Activated naive CD8-positive, alpha-beta T cell (primary cell): Measurements from ENCODE around the gene GPR37L1.

Experiments
- H3K27ac Mint-ChIP-seq: one replicate; pipeline ENCODE4 v1.8.0; 2021; ENCODE audit warnings: mixed read lengths
- H3K27me3 Mint-ChIP-seq: one replicate; pipeline ENCODE4 v1.8.0; 2021; ENCODE audit warnings: mixed read lengths
- H3K36me3 Mint-ChIP-seq: one replicate; pipeline ENCODE4 v1.8.0; 2021; ENCODE audit warnings: mixed read lengths
- H3K4me1 Mint-ChIP-seq: one replicate; pipeline ENCODE4 v1.8.0; 2021; ENCODE audit warnings: low read depth, mixed read lengths
- H3K4me3 Mint-ChIP-seq: one replicate; pipeline ENCODE4 v1.8.0; 2021; ENCODE audit warnings: mild to moderate bottlenecking, mixed read lengths
- H3K9me3 Mint-ChIP-seq: one replicate; pipeline ENCODE4 v1.8.0; 2021; ENCODE audit warnings: low read depth, mixed read lengths

GPR37L1 gene

DNA sequence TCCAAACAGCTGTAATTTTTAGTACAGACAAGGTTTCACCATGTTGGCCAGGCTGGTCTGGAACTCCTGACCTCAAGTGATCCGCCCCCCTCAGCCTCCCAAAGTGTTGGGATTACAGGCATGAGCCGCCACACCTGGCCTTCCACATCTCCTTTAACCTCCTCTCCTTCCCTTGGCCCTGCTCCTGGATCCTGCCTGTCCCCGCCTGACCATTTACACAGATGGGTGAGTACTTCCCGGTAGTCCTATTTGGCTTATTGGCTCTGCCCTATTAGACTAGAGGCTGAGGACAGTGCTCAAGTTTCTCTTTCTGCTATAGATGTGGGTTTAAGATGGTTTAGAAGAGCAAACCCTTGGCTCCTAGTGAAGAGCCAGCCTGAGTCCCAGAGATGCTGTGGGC is 30.6 kb downstream of the GPR37L1 start:
- Mint-ChIP-seq H3K9me3 (no peaks in the 10 kb centered on the region), H3K27ac (no peak overlapping the region), H3K4me1 (peaks cover 36% of the 10 kb centered on the region), H3K4me3 (no peak overlapping the region), H3K36me3 (peaks cover 13% of the 10 kb centered on the region), H3K27me3 (no peaks in the 10 kb centered on the region)

DNA sequence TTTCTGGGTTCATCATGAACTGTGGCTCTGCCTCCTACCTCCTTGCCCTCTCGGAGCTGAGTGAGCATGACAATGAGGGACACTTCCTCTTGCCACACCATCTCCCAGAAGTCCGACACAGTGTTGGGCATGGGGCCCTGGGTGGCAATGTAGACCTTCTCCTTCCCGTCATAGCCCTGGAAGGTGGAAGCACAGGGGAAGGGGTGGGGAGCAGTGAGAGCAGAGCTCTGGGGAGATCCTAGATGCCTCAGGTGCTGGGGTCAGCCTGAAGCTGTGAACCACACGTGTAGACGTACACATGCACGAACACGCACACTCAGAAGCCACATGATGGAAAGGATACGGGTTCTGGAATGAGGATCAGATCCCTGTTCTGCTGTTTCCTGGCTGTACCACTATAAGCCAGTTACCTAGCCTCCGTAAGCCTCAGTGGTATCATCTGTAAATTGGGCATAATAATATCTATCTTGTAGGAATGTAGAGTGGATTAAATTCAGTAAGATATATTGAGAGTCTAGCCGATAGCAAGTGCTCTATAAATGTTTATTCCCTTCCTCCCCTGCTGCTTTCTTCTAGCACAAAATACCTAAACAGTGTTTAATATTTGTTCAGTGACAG is 31.5 kb downstream of the GPR37L1 start:
- Mint-ChIP-seq H3K36me3 (peaks cover 15% of the 10 kb centered on the region), H3K4me3 (no peak overlapping the region), H3K27ac (peak overlapping the region; percentile 36), H3K9me3 (no peaks in the 10 kb centered on the region), H3K27me3 (no peaks in the 10 kb centered on the region), H3K4me1 (peaks cover 40% of the 10 kb centered on the region)

DNA sequence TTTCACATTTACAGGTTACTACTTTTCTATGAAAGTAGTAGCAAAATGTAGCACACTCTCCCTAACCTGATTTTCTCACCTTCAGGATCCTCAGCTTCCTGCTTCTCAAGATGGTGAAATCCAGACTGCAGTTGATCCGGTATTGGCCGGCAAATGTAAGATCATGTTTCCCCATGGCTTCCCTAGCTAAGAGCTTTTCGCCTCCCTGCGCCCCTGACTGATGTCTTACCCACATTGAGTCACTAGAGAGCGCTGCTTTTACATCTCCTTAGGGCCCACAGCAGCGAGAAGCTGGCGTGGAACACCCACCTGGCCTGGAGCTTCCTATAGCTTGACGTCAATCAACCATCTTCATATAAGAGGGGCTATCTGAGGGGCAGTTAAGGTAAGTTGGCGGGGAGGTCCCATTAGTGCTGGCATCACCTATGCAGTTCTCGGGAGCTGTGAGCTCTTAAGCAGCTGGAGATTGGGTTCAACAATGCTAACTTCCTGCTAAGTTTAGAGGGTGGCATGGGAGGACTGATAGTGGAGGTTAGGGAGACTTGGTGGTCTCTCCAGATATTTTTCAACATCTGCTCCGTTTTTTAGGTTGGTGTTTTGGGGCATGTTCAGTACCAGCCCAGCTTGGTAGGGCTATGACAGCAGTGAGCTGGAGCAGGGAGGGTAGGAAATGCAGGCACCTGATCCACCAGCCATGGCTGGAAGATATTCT is 32.2 kb downstream of the GPR37L1 start:
- Mint-ChIP-seq H3K27me3 (no peaks in the 10 kb centered on the region), H3K4me1 (peaks cover 43% of the 10 kb centered on the region), H3K9me3 (no peaks in the 10 kb centered on the region), H3K4me3 (peak overlapping the region; percentile 31), H3K27ac (peak overlapping the region; percentile 36), H3K36me3 (peaks cover 15% of the 10 kb centered on the region)

DNA sequence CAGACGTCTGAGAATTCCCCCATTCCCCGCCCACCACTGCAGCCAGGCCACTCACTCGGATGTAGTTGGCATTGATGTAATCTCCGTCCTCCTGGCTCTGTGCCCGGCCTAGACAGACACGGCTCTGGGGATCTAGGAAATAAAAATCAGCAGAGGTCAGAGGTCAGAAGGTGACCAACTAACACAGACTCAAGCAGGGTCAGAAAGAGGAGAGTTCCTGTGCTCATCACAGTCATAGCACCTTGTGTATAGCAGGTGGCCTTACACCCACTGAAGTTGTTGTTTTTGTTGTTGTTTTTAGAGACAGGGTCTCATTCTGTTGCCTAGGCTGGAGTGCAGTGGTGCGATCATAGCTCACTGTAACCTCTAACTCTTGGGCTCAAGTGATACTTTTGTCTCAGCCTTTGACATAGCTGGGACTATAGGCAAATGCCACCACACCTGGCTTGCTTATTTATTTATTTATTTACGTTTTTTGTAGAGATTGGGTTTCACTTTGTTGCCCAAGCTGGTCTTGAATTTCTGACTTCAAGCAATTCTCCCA is 32.8 kb downstream of the GPR37L1 start:
- Mint-ChIP-seq H3K36me3 (peaks cover 15% of the 10 kb centered on the region), H3K4me3 (no peak overlapping the region), H3K4me1 (peaks cover 45% of the 10 kb centered on the region), H3K27me3 (no peaks in the 10 kb centered on the region), H3K9me3 (no peaks in the 10 kb centered on the region), H3K27ac (peak overlapping the region; percentile 58)

DNA sequence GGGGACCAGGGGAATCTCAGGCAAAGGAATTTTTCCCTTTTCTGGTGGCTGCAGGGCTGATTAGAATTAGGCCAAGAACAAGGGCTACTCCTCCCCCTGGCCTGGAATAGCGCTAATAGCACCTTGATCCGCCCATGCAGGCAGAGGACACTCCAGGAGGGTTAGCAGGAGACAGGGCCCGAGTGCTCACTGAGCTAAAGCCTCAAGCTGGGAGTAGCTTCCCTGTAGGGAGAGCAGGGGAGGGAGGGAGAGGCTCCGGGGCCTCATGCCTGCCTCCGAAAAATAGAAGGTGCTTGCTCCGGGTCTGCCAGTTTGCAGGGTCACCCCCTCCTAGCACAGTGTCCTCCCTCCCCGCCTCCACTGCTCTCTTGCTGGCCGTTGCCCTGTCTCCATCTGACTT is 33.9 kb downstream of the GPR37L1 start:
- Mint-ChIP-seq H3K4me1 (peaks cover 51% of the 10 kb centered on the region), H3K36me3 (peaks cover 8% of the 10 kb centered on the region), H3K4me3 (peak overlapping the region; percentile 67), H3K9me3 (no peaks in the 10 kb centered on the region), H3K27ac (peak overlapping the region; percentile 58), H3K27me3 (no peaks in the 10 kb centered on the region)

DNA sequence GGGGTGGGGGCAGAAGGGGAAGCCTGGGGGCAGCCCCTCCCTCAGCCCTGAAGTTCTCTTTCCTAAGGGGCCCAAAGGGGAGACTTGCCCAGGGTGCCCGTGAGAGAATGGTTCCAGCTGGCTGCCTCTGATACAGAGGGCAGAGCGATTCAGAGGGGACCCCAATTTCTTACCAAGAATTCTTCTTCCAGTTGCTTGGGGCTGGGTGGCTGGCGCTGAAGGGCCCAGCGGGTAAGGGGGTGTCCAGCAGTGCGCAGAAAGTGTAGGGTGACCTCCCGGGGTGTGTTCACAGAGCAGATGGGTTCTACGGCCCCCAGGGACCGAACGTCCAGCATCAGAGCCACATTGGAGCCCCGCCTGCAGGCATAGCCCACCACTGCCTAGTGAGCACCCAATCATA is 35.2 kb downstream of the GPR37L1 start:
- peak overlapping the region; percentile 94 for H3K4me3 Mint-ChIP-seq
- peaks cover 63% of the 10 kb centered on the region for H3K4me1 Mint-ChIP-seq
- no peaks in the 10 kb centered on the region for H3K9me3 Mint-ChIP-seq
- H3K27ac Mint-ChIP-seq, result peak overlapping the region; percentile 98
- peaks cover 8% of the 10 kb centered on the region for H3K36me3 Mint-ChIP-seq
- H3K27me3 Mint-ChIP-seq, result no peaks in the 10 kb centered on the region

DNA sequence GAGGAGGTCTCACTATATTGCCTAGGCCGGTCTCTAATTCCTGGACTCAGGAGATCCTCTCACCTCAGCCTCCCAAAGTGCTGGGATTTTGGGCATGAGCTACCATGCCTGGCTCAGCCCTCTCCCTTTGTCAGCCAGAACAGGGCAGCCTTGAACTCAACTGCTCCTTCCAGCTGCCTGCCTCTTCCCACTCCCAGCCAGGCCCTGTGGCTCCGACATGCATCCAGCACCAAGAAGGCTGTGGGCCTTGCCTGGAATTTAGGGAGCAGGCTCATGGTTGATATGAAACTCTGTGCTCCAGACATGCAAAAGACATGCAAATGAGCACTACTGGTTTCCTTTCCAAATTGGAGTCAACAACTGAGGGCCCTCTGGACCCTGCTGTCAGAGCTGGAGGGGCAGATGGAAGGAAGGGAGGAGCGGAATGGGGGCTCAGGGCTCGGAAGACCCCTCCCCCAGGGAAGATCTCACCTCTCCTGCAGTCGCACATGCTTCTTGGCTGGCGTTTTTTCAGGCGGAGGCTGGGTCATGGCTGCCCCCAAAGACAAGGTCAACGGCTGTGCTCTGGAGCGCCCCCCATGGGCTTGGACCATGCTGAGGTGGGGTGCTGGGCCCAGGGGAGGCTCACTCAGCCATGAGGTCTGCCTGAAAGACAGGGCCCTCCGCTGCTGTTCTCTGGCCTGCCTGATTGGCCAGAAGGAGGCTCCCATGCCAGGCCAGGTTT is 36.3 kb downstream of the GPR37L1 start:
- Mint-ChIP-seq H3K27ac (peak overlapping the region; percentile 98), H3K4me1 (peaks cover 71% of the 10 kb centered on the region), H3K4me3 (peak overlapping the region; percentile 94), H3K9me3 (no peaks in the 10 kb centered on the region), H3K27me3 (no peaks in the 10 kb centered on the region), H3K36me3 (peaks cover 8% of the 10 kb centered on the region)

DNA sequence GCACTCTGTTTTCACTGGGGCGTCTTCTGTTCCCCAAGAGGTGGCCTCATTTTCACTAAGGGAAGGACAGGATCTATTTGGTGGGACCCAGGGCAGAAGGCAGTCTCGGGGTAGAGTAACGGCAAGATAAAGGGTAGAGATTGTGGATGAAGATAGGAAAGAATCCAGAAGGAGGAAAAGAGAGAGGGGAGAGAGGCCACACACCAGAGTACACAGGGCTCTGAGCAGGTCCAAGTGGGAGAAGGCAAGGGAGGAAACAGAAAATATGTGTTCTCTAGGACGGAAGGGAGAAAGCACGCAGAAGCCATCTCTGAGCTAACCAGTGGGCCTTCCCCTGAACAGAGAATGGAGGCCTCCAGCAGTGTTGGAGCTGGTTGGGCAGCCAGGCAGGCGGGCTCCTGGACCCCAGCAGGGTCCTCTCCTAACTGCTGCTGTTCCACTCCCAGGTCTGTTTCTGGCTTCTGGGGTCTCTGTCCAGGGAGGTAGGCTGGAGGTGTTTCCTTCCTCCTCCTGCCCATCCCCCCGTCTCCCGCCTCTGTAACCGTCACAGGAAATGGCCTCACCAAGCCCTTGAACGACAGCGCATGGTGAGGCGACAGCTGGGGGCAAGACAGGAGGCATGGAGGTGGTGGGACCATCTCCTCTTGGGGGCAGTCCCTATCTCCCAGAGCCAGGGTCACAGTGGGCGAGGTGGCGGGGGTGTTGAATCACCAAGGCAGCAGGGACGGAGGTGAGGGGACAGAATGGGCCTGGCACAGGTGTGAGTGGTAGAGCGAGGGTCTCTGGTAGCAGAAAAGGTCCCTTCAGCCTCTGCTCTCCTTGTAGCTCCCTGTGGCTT is 37.0 kb downstream of the GPR37L1 start:
- peak overlapping the region; percentile 98 for H3K27ac Mint-ChIP-seq
- no peaks in the 10 kb centered on the region for H3K27me3 Mint-ChIP-seq

DNA sequence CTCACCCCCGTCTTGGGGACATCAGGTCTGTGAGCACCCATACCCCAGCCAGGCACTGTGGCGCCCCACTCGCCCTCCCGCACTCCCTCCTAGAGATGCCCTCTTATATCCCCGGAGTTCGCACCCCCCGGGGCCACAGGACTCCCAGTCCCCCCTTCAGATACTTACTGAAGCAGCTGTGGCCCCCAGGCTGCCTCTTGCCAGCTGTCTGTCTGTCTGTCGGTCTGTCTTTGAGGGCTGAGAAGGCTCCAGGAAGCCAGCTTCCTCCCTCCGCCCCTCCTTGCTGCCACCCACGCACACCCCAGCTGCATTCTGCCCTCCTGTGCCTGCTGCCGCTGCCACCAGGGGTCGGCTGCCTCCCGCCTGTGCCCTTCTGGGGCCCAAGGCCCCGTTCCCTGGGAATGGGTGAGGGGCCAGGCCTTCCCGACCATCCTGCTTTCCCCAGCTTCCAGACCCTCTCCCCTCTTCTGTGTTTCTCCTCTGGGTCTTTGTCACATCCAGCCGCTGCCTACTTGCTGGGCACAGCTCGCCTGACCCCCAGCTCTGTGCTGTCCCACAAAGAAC is 37.7 kb downstream of the GPR37L1 start, which contains the start of gene PTPN7:
PTPN7 (minus strand) TSS at position 226 of the 564 bp plus-strand sequence. CDS start 1,200 bp downstream, outside the sequence.
- H3K4me3 Mint-ChIP-seq, result peak within 1 kb of the TSS; percentile 94
- peaks cover 77% of the 10 kb centered on the region for H3K4me1 Mint-ChIP-seq
- H3K27me3 Mint-ChIP-seq, result no peaks in the 10 kb centered on the region
- peak within 1 kb of the TSS; percentile 98 for H3K27ac Mint-ChIP-seq
- H3K36me3 Mint-ChIP-seq, result peaks cover 5% of the 10 kb centered on the region
- H3K9me3 Mint-ChIP-seq, result no peaks in the 10 kb centered on the region

More for the DNA sequence above, 37.0 kb downstream of the GPR37L1 start:
- Mint-ChIP-seq H3K9me3 (no peaks in the 10 kb centered on the region), H3K4me1 (peaks cover 76% of the 10 kb centered on the region), H3K4me3 (peak overlapping the region; percentile 94), H3K36me3 (peaks cover 5% of the 10 kb centered on the region)

DNA sequence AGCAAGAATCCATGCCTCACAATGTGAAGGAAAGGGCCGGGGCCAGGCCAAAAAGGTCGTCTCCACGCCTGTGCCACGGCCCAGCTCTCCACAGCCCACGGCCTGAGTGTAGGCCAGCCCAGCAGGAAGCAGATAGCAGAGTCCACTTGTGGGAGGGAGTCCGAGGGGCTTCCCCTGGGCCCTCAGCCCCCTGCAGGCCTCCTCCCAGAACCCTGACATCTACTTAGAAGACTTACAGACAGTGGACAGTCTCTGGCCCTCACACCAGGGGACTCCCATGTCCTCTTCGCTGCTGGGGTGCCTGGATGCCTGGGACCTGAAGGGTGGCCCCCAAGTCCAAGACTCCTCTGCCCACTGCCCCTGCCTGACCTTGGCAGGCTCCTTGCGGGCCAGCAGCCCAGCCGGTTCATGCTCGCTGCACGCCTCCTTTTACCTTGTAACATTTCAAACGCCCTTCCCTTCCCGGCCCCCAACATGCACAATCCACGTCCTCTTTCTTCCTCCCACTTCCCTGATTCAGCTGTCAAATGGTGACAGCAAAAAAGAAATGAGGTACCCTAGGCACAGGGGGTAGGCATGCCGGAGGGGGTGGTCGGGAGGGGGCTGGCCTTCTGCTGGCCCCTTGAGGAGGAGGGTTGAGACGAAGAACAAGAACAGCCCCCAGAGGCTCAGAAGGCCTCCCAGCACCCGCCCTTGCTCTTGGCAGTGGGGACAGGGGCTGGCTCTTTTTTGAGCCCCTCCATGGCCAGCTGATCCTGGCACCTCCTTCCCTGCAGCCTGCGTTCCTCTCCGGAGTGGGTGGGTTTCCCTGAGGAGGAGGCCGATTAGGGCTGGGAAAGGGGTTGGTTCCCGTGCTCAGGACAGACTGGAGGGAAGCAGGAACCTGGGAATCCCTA is 38.7 kb downstream of the GPR37L1 start:
- H3K4me3 Mint-ChIP-seq, result peak overlapping the region; percentile 94
- peaks cover 77% of the 10 kb centered on the region for H3K4me1 Mint-ChIP-seq
- no peaks in the 10 kb centered on the region for H3K9me3 Mint-ChIP-seq
- H3K27ac Mint-ChIP-seq, result peak overlapping the region; percentile 98
- H3K36me3 Mint-ChIP-seq, result peaks cover 3% of the 10 kb centered on the region
- no peaks in the 10 kb centered on the region for H3K27me3 Mint-ChIP-seq

DNA sequence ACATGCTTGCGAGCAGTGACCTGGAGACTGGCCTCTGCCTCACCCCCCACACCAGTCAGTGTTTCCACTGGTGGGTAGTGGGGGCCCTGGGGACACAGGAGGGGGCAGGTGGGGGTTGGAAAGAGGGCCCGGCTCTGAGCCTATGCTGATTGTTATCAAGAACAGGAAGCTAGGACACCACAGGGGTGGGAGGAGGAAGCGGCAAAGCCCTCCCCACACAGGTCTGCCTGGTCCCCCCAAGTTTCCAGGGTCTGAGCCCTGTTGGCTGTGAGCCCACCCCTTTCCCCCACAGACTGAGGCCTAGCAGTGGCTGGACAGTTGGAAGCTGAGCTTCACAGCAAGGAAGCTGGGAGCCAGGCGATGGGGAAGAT is 39.3 kb downstream of the GPR37L1 start:
- H3K4me3 Mint-ChIP-seq, result peak overlapping the region; percentile 94
- no peaks in the 10 kb centered on the region for H3K27me3 Mint-ChIP-seq
- peaks cover 3% of the 10 kb centered on the region for H3K36me3 Mint-ChIP-seq
- no peaks in the 10 kb centered on the region for H3K9me3 Mint-ChIP-seq
- H3K27ac Mint-ChIP-seq, result peak overlapping the region; percentile 46
- peaks cover 79% of the 10 kb centered on the region for H3K4me1 Mint-ChIP-seq

DNA sequence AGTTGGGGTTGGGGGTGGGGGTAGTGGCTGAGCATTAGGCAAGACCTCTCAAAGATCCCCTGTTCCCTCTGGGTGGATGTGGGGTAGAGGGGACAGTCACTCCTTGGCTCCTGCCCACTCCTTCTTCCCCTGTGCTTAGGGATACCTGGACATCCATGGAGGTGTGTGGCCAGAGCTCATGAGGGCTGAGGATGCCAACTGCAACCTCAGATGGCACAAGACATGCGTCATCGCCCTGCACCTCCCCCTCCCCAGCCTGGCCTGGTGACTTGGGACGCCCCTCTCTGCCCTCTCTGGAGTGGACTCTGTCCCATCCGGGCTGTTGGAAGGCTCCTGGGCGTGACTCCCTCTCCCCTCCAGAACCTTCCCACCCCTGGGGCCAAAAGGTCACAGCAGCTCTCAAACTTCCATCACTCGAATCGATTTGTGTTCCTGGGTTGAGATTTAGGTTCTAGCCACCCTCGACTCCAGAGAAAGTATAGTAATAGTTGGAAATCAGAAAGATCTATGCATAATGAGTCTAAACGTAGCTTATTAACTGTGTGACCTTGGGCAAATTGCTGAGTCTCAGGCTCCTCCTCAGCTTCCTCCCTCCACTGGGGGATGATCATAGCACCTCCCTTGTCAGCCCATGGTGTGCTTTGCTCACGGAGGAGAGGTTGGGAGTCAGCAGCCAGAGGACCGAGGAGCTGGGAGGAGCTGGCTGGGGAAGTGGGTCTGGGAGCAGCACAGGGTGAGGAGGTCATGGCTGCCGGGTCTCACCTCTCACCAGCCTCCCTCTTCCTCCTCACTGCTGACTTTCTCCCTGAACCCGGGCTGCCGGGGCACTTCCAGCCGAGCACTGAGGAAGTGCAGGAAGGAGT is 39.9 kb downstream of the GPR37L1 start:
- Mint-ChIP-seq H3K27me3 (no peaks in the 10 kb centered on the region), H3K9me3 (no peaks in the 10 kb centered on the region), H3K4me1 (peaks cover 76% of the 10 kb centered on the region), H3K27ac (peak overlapping the region; percentile 84), H3K36me3 (peaks cover 3% of the 10 kb centered on the region), H3K4me3 (peak overlapping the region; percentile 94)
